Measurements from ENCODE around the gene TMEM141.
"Not testable (repeated sequence)": the region's sequence is repeated elsewhere in the genome, so short reads cannot be mapped to it uniquely, and the experiment has no call there.

TMEM141 gene

GRCh38 chr9:136784249-136784996 is 6.7 kb upstream of the TMEM141 start:
- H4K20me1 ChIP-seq (ENCODE audit: insufficient read depth, low read length) = no peaks in the 10 kb centered on the region
- no peaks in the 10 kb centered on the region for H3K36me3 ChIP-seq (ENCODE audit: insufficient read depth, low read length)
- H2AFZ ChIP-seq (ENCODE audit: low read depth, low read length) = no peak overlapping the region
- H3K9ac ChIP-seq (ENCODE audit: low read depth, low read length) = no peak overlapping the region
- H3K79me2 ChIP-seq (ENCODE audit: insufficient read depth, low read length) = no peaks in the 10 kb centered on the region
- H3K4me3 ChIP-seq (ENCODE audit: low read depth in 1 of 2, low read length in 2 of 2) = no peak overlapping the region
- peaks cover 8% of the 10 kb centered on the region for H3K4me1 ChIP-seq (ENCODE audit: insufficient read depth, low read length)
- no peak for TF ChIP-seq EZH2 (IDR thresholded peaks at IDR 0.05; ENCODE audit: borderline replicate concordance, low read depth, low read length, severe bottlenecking)
- TF ChIP-seq CTCF (IDR thresholded peaks at IDR 0.05; ENCODE audit: borderline replicate concordance, extremely low read depth, low read length, poor library complexity, severe bottlenecking) = peak; percentile 34
- DNase-seq = no peak
- peaks cover 5% of the 10 kb centered on the region for H3K27me3 ChIP-seq (ENCODE audit: insufficient read depth, low read length, poor library complexity)
- no peaks in the 10 kb centered on the region for H3K9me3 ChIP-seq (ENCODE audit: insufficient read depth, low read length, severe bottlenecking)
- ATAC-seq (ENCODE audit: insufficient read depth, low read depth) = no peak
- no peak overlapping the region for H3K4me2 ChIP-seq (ENCODE audit: insufficient read depth, low read length)
- no peak overlapping the region for H3K27ac ChIP-seq (ENCODE audit: low read length)

GRCh38 chr9:136784997-136785361 is 6.2 kb upstream of the TMEM141 start:
- no peaks in the 10 kb centered on the region for H3K79me2 ChIP-seq (ENCODE audit: insufficient read depth, low read length)
- ATAC-seq (ENCODE audit: insufficient read depth, low read depth) (no peak), DNase-seq (no peak)
- H3K27me3 ChIP-seq (ENCODE audit: insufficient read depth, low read length, poor library complexity) = peaks cover 2% of the 10 kb centered on the region
- H4K20me1 ChIP-seq (ENCODE audit: insufficient read depth, low read length) = no peaks in the 10 kb centered on the region
- H3K9ac ChIP-seq (ENCODE audit: low read depth, low read length) = no peak overlapping the region
- H3K4me2 ChIP-seq (ENCODE audit: insufficient read depth, low read length) = no peak overlapping the region
- H3K27ac ChIP-seq (ENCODE audit: low read length) = no peak overlapping the region
- H2AFZ ChIP-seq (ENCODE audit: low read depth, low read length) = no peak overlapping the region
- H3K4me3 ChIP-seq (ENCODE audit: low read depth in 1 of 2, low read length in 2 of 2) = no peak overlapping the region
- H3K4me1 ChIP-seq (ENCODE audit: insufficient read depth, low read length) = peaks cover 9% of the 10 kb centered on the region
- H3K36me3 ChIP-seq (ENCODE audit: insufficient read depth, low read length) = no peaks in the 10 kb centered on the region
- no peak for TF ChIP-seq CTCF (IDR thresholded peaks at IDR 0.05; ENCODE audit: borderline replicate concordance, extremely low read depth, low read length, poor library complexity, severe bottlenecking)
- TF ChIP-seq EZH2 (IDR thresholded peaks at IDR 0.05; ENCODE audit: borderline replicate concordance, low read depth, low read length, severe bottlenecking) = no peak
- H3K9me3 ChIP-seq (ENCODE audit: insufficient read depth, low read length, severe bottlenecking) = no peaks in the 10 kb centered on the region

GRCh38 chr9:136785565-136786355 is 5.4 kb upstream of the TMEM141 start:
- not testable (repeated sequence) for H3K9me3 ChIP-seq (ENCODE audit: insufficient read depth, low read length, severe bottlenecking); H3K4me2 ChIP-seq (ENCODE audit: insufficient read depth, low read length)
- peaks cover 16% of the 10 kb centered on the region for H3K4me1 ChIP-seq (ENCODE audit: insufficient read depth, low read length)

GRCh38 chr9:136786451-136786850 is 4.7 kb upstream of the TMEM141 start:
- H3K27me3 ChIP-seq (ENCODE audit: insufficient read depth, low read length, poor library complexity) = no peaks in the 10 kb centered on the region
- no peaks in the 10 kb centered on the region; the same call in 1 of the 2 replicates for H3K36me3 ChIP-seq (ENCODE audit: insufficient read depth, low read length)
- no peak overlapping the region for H3K27ac ChIP-seq (ENCODE audit: low read length)
- H2AFZ ChIP-seq (ENCODE audit: low read depth, low read length) = no peak overlapping the region
- no peak for ATAC-seq (ENCODE audit: insufficient read depth, low read depth)
- H3K9ac ChIP-seq (ENCODE audit: low read depth, low read length) = no peak overlapping the region
- TF ChIP-seq EZH2 (IDR thresholded peaks at IDR 0.05; ENCODE audit: borderline replicate concordance, low read depth, low read length, severe bottlenecking) = no peak
- no peak for TF ChIP-seq CTCF (IDR thresholded peaks at IDR 0.05; ENCODE audit: borderline replicate concordance, extremely low read depth, low read length, poor library complexity, severe bottlenecking)
- H3K9me3 ChIP-seq (ENCODE audit: insufficient read depth, low read length, severe bottlenecking) = no peaks in the 10 kb centered on the region
- no peak overlapping the region for H3K4me3 ChIP-seq (ENCODE audit: low read depth in 1 of 2, low read length in 2 of 2)
- peaks cover 19% of the 10 kb centered on the region for H3K4me1 ChIP-seq (ENCODE audit: insufficient read depth, low read length)
- H3K79me2 ChIP-seq (ENCODE audit: insufficient read depth, low read length) = peaks cover 1% of the 10 kb centered on the region; the same call in 1 of the 2 replicates
- no peak for DNase-seq
- no peak overlapping the region for H3K4me2 ChIP-seq (ENCODE audit: insufficient read depth, low read length)
- H4K20me1 ChIP-seq (ENCODE audit: insufficient read depth, low read length) = no peaks in the 10 kb centered on the region

More at GRCh38 chr9:136785565-136786355, 5.4 kb upstream of the TMEM141 start:
- H3K4me3 ChIP-seq (ENCODE audit: low read depth in 1 of 2, low read length in 2 of 2); H3K36me3 ChIP-seq (ENCODE audit: insufficient read depth, low read length); H4K20me1 ChIP-seq (ENCODE audit: insufficient read depth, low read length); H3K9ac ChIP-seq (ENCODE audit: low read depth, low read length); H3K79me2 ChIP-seq (ENCODE audit: insufficient read depth, low read length); ATAC-seq (ENCODE audit: insufficient read depth, low read depth); H3K27ac ChIP-seq (ENCODE audit: low read length); DNase-seq; H3K27me3 ChIP-seq (ENCODE audit: insufficient read depth, low read length, poor library complexity); H2AFZ ChIP-seq (ENCODE audit: low read depth, low read length): not testable (repeated sequence)

GRCh38 chr9:136786983-136787382 is 4.2 kb upstream of the TMEM141 start:
- not testable (repeated sequence) for H3K9me3 ChIP-seq (ENCODE audit: insufficient read depth, low read length, severe bottlenecking); H3K79me2 ChIP-seq (ENCODE audit: insufficient read depth, low read length); H3K36me3 ChIP-seq (ENCODE audit: insufficient read depth, low read length); H3K4me3 ChIP-seq (ENCODE audit: low read depth in 1 of 2, low read length in 2 of 2); H3K27ac ChIP-seq (ENCODE audit: low read length); H2AFZ ChIP-seq (ENCODE audit: low read depth, low read length); H4K20me1 ChIP-seq (ENCODE audit: insufficient read depth, low read length); ATAC-seq (ENCODE audit: insufficient read depth, low read depth); DNase-seq; H3K4me2 ChIP-seq (ENCODE audit: insufficient read depth, low read length); H3K9ac ChIP-seq (ENCODE audit: low read depth, low read length); H3K27me3 ChIP-seq (ENCODE audit: insufficient read depth, low read length, poor library complexity)
- peaks cover 24% of the 10 kb centered on the region for H3K4me1 ChIP-seq (ENCODE audit: insufficient read depth, low read length)
